ENCODE results near the gene DDX3X. TPM values are rescaled to one million over a fixed set of nuclear protein-coding genes. Genes with fewer than 3 reads are reported as not detected.

The DDX3X gene
- total RNA-seq, 1 donor = 160 TPM

DNA sequence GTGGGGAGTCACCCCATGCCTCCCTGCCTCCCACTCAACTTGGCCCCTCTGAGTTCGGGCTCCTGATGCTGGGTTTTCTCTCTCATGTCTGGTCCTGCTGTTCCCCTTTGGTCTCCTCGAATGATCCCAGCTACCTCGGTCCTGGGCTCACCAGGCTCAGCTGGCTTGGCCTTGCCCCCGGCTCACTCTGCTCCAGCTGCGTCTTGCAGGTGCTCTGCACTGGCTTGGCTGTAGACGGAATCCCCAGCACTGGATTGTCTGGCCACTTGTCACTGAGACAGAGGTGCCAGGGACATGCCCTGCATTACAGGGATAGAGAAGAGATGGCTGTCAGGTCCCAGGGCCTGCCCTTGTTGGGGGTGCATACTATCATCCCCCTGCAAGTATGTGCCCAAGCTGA, 71.6 kb downstream of the DDX3X start:
- DNase-seq (ENCODE audit: insufficient read length, low spot score, missing footprints) = no peak
- TF ChIP-seq CTCF (IDR thresholded peaks at IDR 0.05; ENCODE audit: extremely low read depth, low read depth, low read length) = no peak
- H3K36me3 ChIP-seq (ENCODE audit: insufficient read depth, low read length) = no peaks in the 10 kb centered on the region
- H3K4me1 ChIP-seq (ENCODE audit: insufficient read depth, low read length) = no peaks in the 10 kb centered on the region
- H3K4me3 ChIP-seq (ENCODE audit: insufficient read depth, low read length) = no peak overlapping the region
- no peak overlapping the region for H2AFZ ChIP-seq (ENCODE audit: low read length)
- no peaks in the 10 kb centered on the region for H3K9me3 ChIP-seq (ENCODE audit: low read depth, low read length)
- H3K4me2 ChIP-seq (ENCODE audit: insufficient read depth, low read length) = no peak overlapping the region
- H3K79me2 ChIP-seq (ENCODE audit: insufficient read depth, low read length) = no peaks in the 10 kb centered on the region
- H4K20me1 ChIP-seq (ENCODE audit: insufficient read depth, low read length) = no peaks in the 10 kb centered on the region
- no peak overlapping the region for H3K27ac ChIP-seq (ENCODE audit: low read depth, low read length)
- peaks cover 7% of the 10 kb centered on the region for H3K27me3 ChIP-seq (ENCODE audit: insufficient read depth, low read length)

GRCh38 chrX:41406201-41406600, 72.2 kb downstream of the DDX3X start:
- Histone ChIP-seq H3K27me3 (ENCODE audit: insufficient read depth, low read length) (peaks cover 7% of the 10 kb centered on the region), H3K4me2 (ENCODE audit: insufficient read depth, low read length) (no peak overlapping the region), H3K4me3 (ENCODE audit: insufficient read depth, low read length) (no peak overlapping the region), H2AFZ (ENCODE audit: low read length) (no peak overlapping the region), H3K27ac (ENCODE audit: low read depth, low read length) (no peak overlapping the region), H4K20me1 (ENCODE audit: insufficient read depth, low read length) (no peaks in the 10 kb centered on the region), H3K36me3 (ENCODE audit: insufficient read depth, low read length) (no peaks in the 10 kb centered on the region), H3K9me3 (ENCODE audit: low read depth, low read length) (no peaks in the 10 kb centered on the region), H3K4me1 (ENCODE audit: insufficient read depth, low read length) (no peaks in the 10 kb centered on the region), H3K79me2 (ENCODE audit: insufficient read depth, low read length) (no peaks in the 10 kb centered on the region)
- no peak for TF ChIP-seq CTCF (IDR thresholded peaks at IDR 0.05; ENCODE audit: extremely low read depth, low read depth, low read length)
- no peak for DNase-seq (ENCODE audit: insufficient read length, low spot score, missing footprints)

- Histone ChIP-seq H3K79me2 (ENCODE audit: insufficient read depth, low read length) (no peaks in the 10 kb centered on the region), H2AFZ (ENCODE audit: low read length) (no peak overlapping the region), H3K9me3 (ENCODE audit: low read depth, low read length) (no peaks in the 10 kb centered on the region), H3K27me3 (ENCODE audit: insufficient read depth, low read length) (peaks cover 7% of the 10 kb centered on the region), H3K4me2 (ENCODE audit: insufficient read depth, low read length) (no peak overlapping the region), H3K27ac (ENCODE audit: low read depth, low read length) (no peak overlapping the region), H3K36me3 (ENCODE audit: insufficient read depth, low read length) (no peaks in the 10 kb centered on the region), H4K20me1 (ENCODE audit: insufficient read depth, low read length) (no peaks in the 10 kb centered on the region), H3K4me1 (ENCODE audit: insufficient read depth, low read length) (no peaks in the 10 kb centered on the region), H3K4me3 (ENCODE audit: insufficient read depth, low read length) (no peak overlapping the region)
- no peak for DNase-seq (ENCODE audit: insufficient read length, low spot score, missing footprints)
- TF ChIP-seq CTCF (IDR thresholded peaks at IDR 0.05; ENCODE audit: extremely low read depth, low read depth, low read length) = no peak
Observed at GRCh38 chrX:41407816-41408215, 73.9 kb downstream of the DDX3X start.

DNA sequence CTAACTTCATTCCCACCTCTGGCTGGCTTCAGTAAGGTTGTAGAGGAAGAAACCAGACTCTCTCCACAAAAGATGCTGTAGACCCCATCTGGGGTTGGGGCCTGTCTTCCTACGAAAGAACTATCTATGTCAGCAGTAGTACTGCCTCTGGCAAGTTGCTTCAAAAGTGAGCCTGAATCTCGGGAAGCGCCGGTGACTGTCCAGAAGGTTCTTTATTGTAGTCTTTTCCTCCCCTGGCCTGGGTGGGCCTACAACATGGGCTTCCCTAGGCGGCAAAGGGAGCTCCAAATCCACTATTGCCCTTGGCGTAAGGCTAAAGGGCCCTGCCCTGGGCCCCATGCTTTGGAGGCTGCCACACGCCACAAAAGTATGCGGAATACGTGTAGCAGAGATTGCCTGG, 74.6 kb downstream of the DDX3X start:
- TF ChIP-seq CTCF (IDR thresholded peaks at IDR 0.05; ENCODE audit: extremely low read depth, low read depth, low read length) = no peak
- H3K79me2 ChIP-seq (ENCODE audit: insufficient read depth, low read length) = no peaks in the 10 kb centered on the region
- peaks cover 7% of the 10 kb centered on the region for H3K27me3 ChIP-seq (ENCODE audit: insufficient read depth, low read length)
- DNase-seq (ENCODE audit: insufficient read length, low spot score, missing footprints) = no peak
- H3K4me3 ChIP-seq (ENCODE audit: insufficient read depth, low read length) = no peak overlapping the region
- H4K20me1 ChIP-seq (ENCODE audit: insufficient read depth, low read length) = no peaks in the 10 kb centered on the region
- H2AFZ ChIP-seq (ENCODE audit: low read length) = no peak overlapping the region
- H3K4me2 ChIP-seq (ENCODE audit: insufficient read depth, low read length) = no peak overlapping the region
- no peaks in the 10 kb centered on the region for H3K9me3 ChIP-seq (ENCODE audit: low read depth, low read length)
- no peaks in the 10 kb centered on the region for H3K4me1 ChIP-seq (ENCODE audit: insufficient read depth, low read length)
- H3K27ac ChIP-seq (ENCODE audit: low read depth, low read length) = no peak overlapping the region
- no peaks in the 10 kb centered on the region for H3K36me3 ChIP-seq (ENCODE audit: insufficient read depth, low read length)

Measured in osteoblast (primary cell).